Measurements from ENCODE around the gene GNG8. TPM values are rescaled to one million over a fixed set of nuclear protein-coding genes. Genes with fewer than 3 reads are reported as not detected.

Gene GNG8
- total and polyA plus RNA-seq, 3 donors from 2014 or later, result not detected

GRCh38 chr19:46618670-46619231 lies 17.3 kb downstream of the GNG8 start:
- Histone ChIP-seq H3K27me3 (no peaks in the 10 kb centered on the region), H3K36me3 (ENCODE audit: low read depth, missing control alignments) (no peaks in the 10 kb centered on the region), H3K4me1 (no peaks in the 10 kb centered on the region), H3K9me3 (no peaks in the 10 kb centered on the region), H3K27ac (no peak overlapping the region), H3K4me3 (no peak overlapping the region)
- TF ChIP-seq POLR2A (IDR thresholded peaks at IDR 0.05), result no peak
- TF ChIP-seq, protein P1, sequence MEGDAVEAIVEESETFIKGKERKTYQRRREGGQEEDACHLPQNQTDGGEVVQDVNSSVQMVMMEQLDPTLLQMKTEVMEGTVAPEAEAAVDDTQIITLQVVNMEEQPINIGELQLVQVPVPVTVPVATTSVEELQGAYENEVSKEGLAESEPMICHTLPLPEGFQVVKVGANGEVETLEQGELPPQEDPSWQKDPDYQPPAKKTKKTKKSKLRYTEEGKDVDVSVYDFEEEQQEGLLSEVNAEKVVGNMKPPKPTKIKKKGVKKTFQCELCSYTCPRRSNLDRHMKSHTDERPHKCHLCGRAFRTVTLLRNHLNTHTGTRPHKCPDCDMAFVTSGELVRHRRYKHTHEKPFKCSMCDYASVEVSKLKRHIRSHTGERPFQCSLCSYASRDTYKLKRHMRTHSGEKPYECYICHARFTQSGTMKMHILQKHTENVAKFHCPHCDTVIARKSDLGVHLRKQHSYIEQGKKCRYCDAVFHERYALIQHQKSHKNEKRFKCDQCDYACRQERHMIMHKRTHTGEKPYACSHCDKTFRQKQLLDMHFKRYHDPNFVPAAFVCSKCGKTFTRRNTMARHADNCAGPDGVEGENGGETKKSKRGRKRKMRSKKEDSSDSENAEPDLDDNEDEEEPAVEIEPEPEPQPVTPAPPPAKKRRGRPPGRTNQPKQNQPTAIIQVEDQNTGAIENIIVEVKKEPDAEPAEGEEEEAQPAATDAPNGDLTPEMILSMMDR (IDR thresholded peaks at IDR 0.05), result no peak
- intact Hi-C loops (cut with DNase I; ENCODE audit: low total_unique reads), result no loop called here
- DNase-seq, result no peak
- WGBS, 2 donors, result 71 to 75% methylated on average over 9 of the region's 9 CpGs

GRCh38 chr19:46617601-46618000 lies 18.4 kb downstream of the GNG8 start:
- Histone ChIP-seq H3K27ac (no peak overlapping the region), H3K4me1 (no peaks in the 10 kb centered on the region), H3K36me3 (ENCODE audit: low read depth, missing control alignments) (no peaks in the 10 kb centered on the region), H3K9me3 (no peaks in the 10 kb centered on the region), H3K4me3 (no peak overlapping the region), H3K27me3 (no peaks in the 10 kb centered on the region)
- no peak for DNase-seq
- WGBS, 2 donors, result 91 to 93% methylated on average over 6 of the region's 6 CpGs
- TF ChIP-seq POLR2A (IDR thresholded peaks at IDR 0.05), result no peak
- TF ChIP-seq, protein P1 (IDR thresholded peaks at IDR 0.05), result no peak
- intact Hi-C loops (cut with DNase I; ENCODE audit: low total_unique reads), result no loop called here

DNA sequence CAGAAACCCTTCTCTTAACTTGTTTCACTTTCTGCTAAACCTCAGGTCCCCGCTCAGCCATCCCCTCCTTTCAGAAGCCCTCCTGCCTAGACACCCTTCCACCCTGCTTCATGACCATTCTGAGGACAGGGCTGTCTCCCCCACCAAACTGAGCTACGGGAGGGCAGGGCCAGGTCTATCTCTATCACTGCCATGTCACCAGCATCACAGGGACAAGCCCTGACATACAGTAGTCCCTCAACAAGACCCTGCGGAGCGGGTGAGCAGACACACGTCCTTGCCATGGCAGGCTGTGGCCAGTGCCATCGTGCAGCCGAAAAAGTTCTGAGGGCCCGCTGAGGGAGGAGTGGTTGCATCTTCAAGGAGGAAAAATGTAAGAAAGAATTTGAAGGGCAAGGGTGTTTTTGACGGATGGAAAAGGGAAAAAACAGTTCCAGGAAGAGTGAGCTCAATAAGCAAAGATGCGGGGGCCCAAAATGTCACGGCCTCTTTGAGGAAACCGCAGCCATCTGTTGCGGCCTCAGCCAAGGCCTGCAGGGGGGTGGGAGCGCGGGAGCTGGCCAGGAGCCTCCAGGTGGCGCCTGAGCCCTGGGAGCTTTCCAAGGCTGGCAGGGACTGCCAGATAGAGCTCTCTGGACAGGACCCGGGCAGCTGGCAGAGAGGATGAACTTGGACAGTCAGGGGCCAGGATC lies 19.2 kb downstream of the GNG8 start:
- peak; percentile 51 for DNase-seq
- WGBS, 2 donors, result 44 to 71% methylated on average over 17 of the region's 17 CpGs

GRCh38 chr19:46615966-46616365 lies 20.0 kb downstream of the GNG8 start:
- Histone ChIP-seq H3K36me3 (ENCODE audit: low read depth, missing control alignments) (no peaks in the 10 kb centered on the region), H3K27me3 (no peaks in the 10 kb centered on the region), H3K4me1 (no peaks in the 10 kb centered on the region), H3K9me3 (no peaks in the 10 kb centered on the region), H3K4me3 (no peak overlapping the region), H3K27ac (no peak overlapping the region)
- no peak for TF ChIP-seq POLR2A (IDR thresholded peaks at IDR 0.05)
- TF ChIP-seq, protein P1 (IDR thresholded peaks at IDR 0.05), result no peak
- 91 to 93% methylated on average over 10 of the region's 10 CpGs for whole genome bisulfite sequencing, 2 donors
- intact Hi-C loops (cut with DNase I; ENCODE audit: low total_unique reads), result no loop called here
- no peak for DNase-seq

More for the DNA sequence above, 19.2 kb downstream of the GNG8 start:
- Histone ChIP-seq H3K36me3 (ENCODE audit: low read depth, missing control alignments) (no peaks in the 10 kb centered on the region), H3K27ac (no peak overlapping the region), H3K4me3 (no peak overlapping the region), H3K27me3 (no peaks in the 10 kb centered on the region), H3K4me1 (no peaks in the 10 kb centered on the region), H3K9me3 (no peaks in the 10 kb centered on the region)
- TF ChIP-seq POLR2A (IDR thresholded peaks at IDR 0.05), result no peak
- TF ChIP-seq, protein P1 (IDR thresholded peaks at IDR 0.05), result no peak
- intact Hi-C loops (cut with DNase I; ENCODE audit: low total_unique reads), result no loop called here

Measured in testis (tissue), 3 donors.